HG03108 (cell line): ENCODE measurements around the gene INAFM1.
A peak's percentile ranks its signal among the peaks of the same experiment; 100 is the strongest.
"Not testable (repeated sequence)": the region's sequence is repeated elsewhere in the genome, so short reads cannot be mapped to it uniquely, and the experiment has no call there.

Source experiments
- ATAC-seq: cut with Tn5 transposase; IDR thresholded peaks from one replicate; pipeline ENCODE4 v1.9.1; 2021; ENCODE audit warnings: moderate library complexity; ENCODE audit not compliant: unreplicated experiment

The INAFM1 gene

GRCh38 chr19:47267350-47267759 lies 7.3 kb upstream of the INAFM1 start:
- ATAC-seq = no peak

GRCh38 chr19:47268028-47268427 lies 6.7 kb upstream of the INAFM1 start:
- no peak for ATAC-seq

DNA sequence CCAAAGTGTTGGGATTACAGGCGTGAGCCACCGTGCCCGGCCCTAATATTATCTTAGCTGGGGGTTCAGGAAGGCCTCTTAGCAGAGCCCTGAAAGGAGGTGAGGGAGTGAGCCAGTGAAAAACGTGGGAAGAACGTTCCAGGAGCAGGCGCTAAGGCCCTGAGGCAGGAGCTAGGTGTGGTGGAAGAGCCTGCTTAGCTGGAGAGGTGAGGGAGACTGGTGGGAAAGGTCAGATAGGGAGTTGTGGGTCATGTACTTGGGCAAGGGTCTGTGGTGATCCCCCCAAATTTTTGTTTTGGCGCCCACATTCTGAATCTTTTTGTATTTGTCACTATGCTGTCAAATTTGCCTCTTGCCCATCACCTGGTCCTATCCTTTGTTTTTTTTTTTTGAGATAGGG lies 5.1 kb upstream of the INAFM1 start:
- no peak for ATAC-seq

DNA sequence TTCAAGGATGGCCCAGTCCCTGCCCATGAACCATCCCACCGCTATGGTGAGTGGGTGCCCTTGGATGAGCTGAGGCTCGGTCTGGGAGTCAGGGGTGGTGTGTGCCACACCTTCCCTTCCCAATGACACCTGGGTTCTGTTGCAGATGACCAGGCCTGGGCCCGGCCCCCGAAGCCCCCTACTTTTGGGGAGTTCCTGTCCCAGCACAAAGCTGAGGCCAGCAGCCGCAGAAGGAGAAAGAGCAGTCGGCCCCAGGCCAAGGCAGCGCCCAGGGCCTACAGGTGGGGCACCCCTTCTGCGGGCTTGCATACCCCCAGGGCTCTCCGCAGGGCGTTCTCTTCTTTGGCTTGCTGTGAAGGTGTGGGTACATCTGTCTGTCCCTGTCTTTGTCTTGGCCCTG lies 4.3 kb upstream of the INAFM1 start:
- no peak for ATAC-seq

GRCh38 chr19:47271949-47272348 lies 2.7 kb upstream of the INAFM1 start:
- ATAC-seq = no peak

DNA sequence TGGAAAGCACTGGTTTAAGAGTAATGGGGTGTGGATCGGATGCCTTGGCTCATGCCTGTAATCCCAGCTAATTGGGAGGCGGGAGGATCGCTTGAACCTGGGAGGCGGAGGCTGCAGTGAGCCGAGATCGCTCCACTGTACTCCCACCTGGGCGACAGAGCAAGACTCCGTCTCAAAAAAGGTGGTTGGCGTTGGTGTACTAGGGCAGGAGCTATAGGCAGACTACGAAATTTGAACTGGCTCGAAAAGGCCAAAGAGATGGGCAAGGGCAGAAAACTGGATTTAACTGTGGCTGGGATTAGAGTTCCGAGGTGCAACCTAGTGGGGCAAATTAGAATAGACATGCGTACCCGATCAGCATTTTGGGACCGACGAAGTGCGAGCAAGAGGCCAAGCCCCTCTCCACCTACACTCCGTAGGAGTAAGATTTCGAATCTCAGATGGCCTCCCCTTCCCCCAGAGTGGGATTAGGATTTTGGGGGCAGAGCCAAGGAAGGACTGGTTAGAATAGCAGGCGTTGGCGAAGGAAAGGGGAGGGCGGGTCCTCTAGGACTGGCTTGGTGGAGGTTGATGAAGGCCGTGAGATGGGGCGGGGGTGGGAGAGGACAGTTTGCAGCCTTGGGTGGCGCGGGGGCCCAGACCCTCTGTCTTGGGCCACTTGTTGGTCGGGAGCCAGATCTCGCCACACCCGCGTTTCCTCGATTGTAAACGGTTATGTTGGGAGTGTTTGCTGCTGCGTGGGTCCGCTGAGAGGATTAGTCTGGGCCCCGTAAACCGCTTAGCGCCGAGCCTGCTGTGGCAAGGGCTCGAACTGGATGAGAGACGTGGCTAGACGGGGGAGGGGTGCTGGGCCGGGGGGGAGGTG lies 2.0 kb upstream of the INAFM1 start:
- no peak for ATAC-seq

DNA sequence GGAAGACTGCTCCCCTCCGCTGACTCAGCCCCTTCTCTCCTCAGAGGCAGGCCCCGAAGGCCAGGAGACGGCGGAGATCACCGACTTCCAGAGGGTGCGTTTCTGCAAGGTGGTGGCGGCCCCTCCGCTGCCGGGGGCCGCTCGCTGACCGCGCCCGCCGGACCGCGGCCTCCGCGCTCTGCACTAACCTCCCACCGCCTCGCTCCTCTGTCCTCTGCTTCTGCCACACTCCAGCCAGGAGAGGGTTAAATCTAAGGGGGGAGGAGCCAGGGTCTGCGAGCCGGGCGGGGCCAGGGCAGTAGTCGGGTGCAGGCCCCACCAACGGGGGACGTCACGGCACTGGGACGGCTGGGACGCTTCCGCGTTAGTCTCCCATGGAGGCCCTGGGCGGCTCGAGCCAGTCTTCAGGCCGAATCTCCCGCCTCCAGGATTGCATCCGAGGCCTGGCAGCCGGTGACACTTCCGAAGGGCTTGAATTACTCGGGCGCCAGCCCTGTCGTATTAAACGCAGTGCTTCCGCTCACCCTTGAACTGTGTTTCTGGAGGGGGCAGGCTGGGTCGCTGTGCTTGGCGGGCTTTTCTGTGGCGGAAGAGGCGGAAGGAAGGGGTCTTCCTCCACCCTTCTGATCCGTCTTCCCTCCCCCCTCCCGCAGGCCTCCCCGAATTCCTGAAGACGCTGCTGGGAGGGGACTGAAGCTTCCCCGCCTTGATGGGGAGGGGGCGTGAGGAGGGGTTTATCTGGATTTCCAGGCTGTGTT lies 1.2 kb upstream of the INAFM1 start:
- peak; percentile 71 for ATAC-seq

- peak; percentile 10 for ATAC-seq
These were observed 441 bp downstream of the INAFM1 start for GRCh38 chr19:47274891-47275761.

GRCh38 chr19:47275791-47276461 lies 1.2 kb downstream of the INAFM1 start:
- ATAC-seq = no peak

GRCh38 chr19:47276513-47276912 lies 1.8 kb downstream of the INAFM1 start:
- ATAC-seq = not testable (repeated sequence)

GRCh38 chr19:47280183-47280797 lies 5.6 kb downstream of the INAFM1 start:
- ATAC-seq = no peak

DNA sequence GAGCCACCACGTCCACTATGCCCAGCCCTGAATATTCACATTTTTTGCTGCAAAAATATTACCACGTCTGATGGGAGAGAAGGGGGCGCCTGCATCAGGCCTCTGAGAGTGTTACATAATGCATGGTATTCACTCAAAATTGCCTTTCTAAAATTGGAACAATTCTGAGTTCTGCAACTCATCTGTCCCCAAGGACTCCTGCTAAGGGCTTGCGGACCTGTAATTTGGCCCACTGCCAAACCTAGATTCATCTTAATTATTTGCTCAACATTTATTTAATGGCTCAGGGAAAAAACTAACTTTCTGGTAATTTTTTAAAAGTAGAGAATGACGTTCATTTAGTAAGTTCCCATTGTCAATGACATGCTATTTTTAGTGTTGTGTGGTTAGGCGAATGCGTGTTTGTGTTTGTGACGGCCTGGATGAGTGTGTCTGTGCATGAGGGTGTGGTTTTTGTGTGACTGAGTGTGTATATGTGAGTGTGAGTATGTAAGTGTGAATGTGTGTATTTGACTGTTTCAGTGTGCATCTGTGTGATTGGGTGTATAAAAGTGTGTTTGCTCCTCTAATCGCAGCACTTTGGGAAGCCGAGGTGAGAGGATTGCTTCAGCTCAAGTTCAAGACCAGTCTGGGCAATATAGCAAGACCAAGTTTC lies 8.8 kb downstream of the INAFM1 start:
- no peak for ATAC-seq

GRCh38 chr19:47284324-47284899 lies 9.7 kb downstream of the INAFM1 start:
- ATAC-seq = no peak

- peak; percentile 55 for ATAC-seq
These were observed 21.4 kb downstream of the INAFM1 start for GRCh38 chr19:47296036-47296435.

DNA sequence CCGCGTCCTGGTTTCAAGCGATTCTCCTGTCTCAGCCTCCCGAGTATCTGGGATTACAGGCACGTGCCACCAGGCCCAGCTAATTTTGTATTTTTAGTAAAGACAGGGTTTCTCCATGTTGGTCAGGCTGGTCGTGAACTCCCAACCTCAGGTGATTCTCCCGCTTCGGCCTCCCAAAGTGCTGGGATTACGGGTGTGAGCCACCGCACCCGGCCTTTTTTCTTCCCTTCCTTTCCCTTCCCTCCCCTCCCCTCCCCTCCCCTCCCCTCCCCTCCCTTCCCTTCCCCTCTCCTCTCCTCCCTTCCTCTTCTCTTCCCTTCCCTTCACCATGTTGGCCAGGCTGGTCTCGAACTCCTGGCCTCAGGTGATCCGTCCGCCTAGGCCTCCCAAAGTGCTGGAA lies 26.2 kb downstream of the INAFM1 start:
- not testable (repeated sequence) for ATAC-seq

GRCh38 chr19:47302249-47302648 lies 27.6 kb downstream of the INAFM1 start:
- no peak for ATAC-seq

- ATAC-seq = no peak
These were observed 29.3 kb downstream of the INAFM1 start for GRCh38 chr19:47303966-47304365.

DNA sequence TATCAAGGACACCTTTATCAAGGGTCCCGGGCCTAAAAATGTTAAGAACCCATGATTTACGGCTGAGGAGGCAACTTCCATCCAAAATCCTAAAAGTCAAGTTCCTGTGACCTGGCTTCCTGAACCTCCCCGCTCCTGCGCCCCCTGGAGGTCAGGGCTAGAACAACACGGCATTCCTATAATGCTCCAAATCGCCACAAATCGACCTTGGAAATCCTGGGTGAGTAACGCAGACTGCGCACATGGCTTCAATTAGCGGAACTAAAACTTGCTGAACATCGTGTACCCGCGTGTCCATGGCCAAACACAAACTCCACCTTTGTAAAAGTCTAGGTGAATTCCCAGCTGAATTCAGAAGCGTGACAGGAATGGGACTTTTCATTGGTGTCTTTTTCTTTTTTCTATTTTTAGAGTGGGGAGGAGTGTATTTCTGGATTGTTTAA lies 30.6 kb downstream of the INAFM1 start:
- ATAC-seq = no peak

GRCh38 chr19:47306303-47306702 lies 31.6 kb downstream of the INAFM1 start:
- no peak for ATAC-seq
